Lower leg skin (tissue), 3 donors: ENCODE results near the gene EXOC6B.

Experiments used
- POLR2A ChIP-seq, 2 donors: fragments of 450-650 bp; IDR thresholded peaks; one replicate each; pipeline ENCODE4 v1.6.1; 2016 to 2017; ENCODE audit warnings: antibody characterized with exemption in 2 of 2, mild to moderate bottlenecking in 1 of 2, moderate library complexity in 1 of 2
- TF ChIP-seq, protein P1 (sequence below), 3 donors: fragments of 450-650 bp; IDR thresholded peaks; one replicate each; pipeline ENCODE4 v1.5.1; 2016; ENCODE audit warnings: antibody characterized with exemption in 3 of 3, mild to moderate bottlenecking in 3 of 3, moderate library complexity in 2 of 3

DNA sequence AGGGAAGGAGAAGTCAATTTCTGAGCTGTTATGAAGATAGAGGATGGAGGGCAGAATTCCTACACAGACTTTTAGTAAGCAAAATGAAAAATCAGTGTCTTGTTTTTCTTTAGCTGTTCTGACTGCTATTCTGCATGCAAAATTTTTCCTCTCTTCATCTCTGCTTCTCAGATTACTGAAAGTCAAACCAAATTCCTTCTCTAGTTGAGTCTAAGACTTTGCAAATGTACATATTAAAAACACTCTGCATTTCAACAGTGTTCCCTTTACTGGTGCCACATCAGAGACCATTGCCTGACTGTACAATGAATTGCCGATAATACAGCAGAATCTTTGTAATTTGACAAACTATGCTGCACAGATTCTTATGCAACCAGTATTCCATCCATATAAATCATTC lies 198.8 kb downstream of the EXOC6B start:
- TF ChIP-seq, protein P1, sequence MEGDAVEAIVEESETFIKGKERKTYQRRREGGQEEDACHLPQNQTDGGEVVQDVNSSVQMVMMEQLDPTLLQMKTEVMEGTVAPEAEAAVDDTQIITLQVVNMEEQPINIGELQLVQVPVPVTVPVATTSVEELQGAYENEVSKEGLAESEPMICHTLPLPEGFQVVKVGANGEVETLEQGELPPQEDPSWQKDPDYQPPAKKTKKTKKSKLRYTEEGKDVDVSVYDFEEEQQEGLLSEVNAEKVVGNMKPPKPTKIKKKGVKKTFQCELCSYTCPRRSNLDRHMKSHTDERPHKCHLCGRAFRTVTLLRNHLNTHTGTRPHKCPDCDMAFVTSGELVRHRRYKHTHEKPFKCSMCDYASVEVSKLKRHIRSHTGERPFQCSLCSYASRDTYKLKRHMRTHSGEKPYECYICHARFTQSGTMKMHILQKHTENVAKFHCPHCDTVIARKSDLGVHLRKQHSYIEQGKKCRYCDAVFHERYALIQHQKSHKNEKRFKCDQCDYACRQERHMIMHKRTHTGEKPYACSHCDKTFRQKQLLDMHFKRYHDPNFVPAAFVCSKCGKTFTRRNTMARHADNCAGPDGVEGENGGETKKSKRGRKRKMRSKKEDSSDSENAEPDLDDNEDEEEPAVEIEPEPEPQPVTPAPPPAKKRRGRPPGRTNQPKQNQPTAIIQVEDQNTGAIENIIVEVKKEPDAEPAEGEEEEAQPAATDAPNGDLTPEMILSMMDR (IDR thresholded peaks at IDR 0.05), result no peak
- no peak for TF ChIP-seq POLR2A (IDR thresholded peaks at IDR 0.05)
